Progenitor cell of endocrine pancreas (in vitro differentiated cells): ENCODE results near the gene BHLHE23. TPM values are rescaled to one million over a fixed set of nuclear protein-coding genes. Genes with fewer than 3 reads are reported as not detected.

ENCODE experiments used
- DNase-seq: peaks from one replicate; pipeline ENCODE4 v3.0.0; 2021; ENCODE audit warnings: low spot score; ENCODE audit not compliant: unreplicated experiment
- H3K27ac Mint-ChIP-seq: 2 replicates; pipeline ENCODE4 v1.8.0; 2021; ENCODE audit warnings: mild to moderate bottlenecking, moderate library complexity, mixed read lengths
- H3K27me3 Mint-ChIP-seq: 2 replicates; pipeline ENCODE4 v1.8.0; 2021; ENCODE audit warnings: mixed read lengths
- H3K36me3 Mint-ChIP-seq: 2 replicates; pipeline ENCODE4 v1.8.0; 2022; ENCODE audit warnings: mixed read lengths; ENCODE audit not compliant: insufficient read depth
- H3K4me1 Mint-ChIP-seq: 2 replicates; pipeline ENCODE4 v1.8.0; 2021; ENCODE audit warnings: low read depth, mixed read lengths
- H3K4me3 Mint-ChIP-seq: 2 replicates; pipeline ENCODE4 v1.8.0; 2021; ENCODE audit warnings: low read depth, mild to moderate bottlenecking, moderate library complexity, mixed read lengths
- H3K9me3 Mint-ChIP-seq: 2 replicates; pipeline ENCODE4 v1.8.0; 2021; ENCODE audit warnings: low read depth, mixed read lengths
- CTCF ChIP-seq: fragments of 200-600 bp; sonication (generic); IDR thresholded peaks from one replicate; pipeline ENCODE4 v1.5.0; 2021; ENCODE audit warnings: antibody characterized with exemption, mild to moderate bottlenecking; ENCODE audit not compliant: unreplicated experiment
- total RNA-seq: library from RNA; stranded (reverse); gene quantifications from 2 replicates; pipeline ENCODE4 v1.2.1, GENCODE V29; 2021

BHLHE23 gene
- total RNA-seq, 1 donor from 2014 or later = not detected

- Mint-ChIP-seq H3K9me3 (no peaks in the 10 kb centered on the region), H3K4me3 (no peak overlapping the region), H3K4me1 (peaks cover 2% of the 10 kb centered on the region), H3K27me3 (peaks cover 35% of the 10 kb centered on the region), H3K36me3 (no peaks in the 10 kb centered on the region), H3K27ac (no peak overlapping the region)
- no peak for DNase-seq
- no peak for TF ChIP-seq CTCF
Measured at GRCh38 chr20:62983210-62983609, 23.6 kb downstream of the BHLHE23 start.

GRCh38 chr20:62982124-62983075, 24.4 kb downstream of the BHLHE23 start:
- Mint-ChIP-seq H3K27me3 (peaks cover 32% of the 10 kb centered on the region), H3K4me1 (peaks cover 2% of the 10 kb centered on the region)

GRCh38 chr20:62980970-62981369, 25.8 kb downstream of the BHLHE23 start:
- DNase-seq = no peak
- no peak overlapping the region for H3K27ac Mint-ChIP-seq
- no peak overlapping the region for H3K4me3 Mint-ChIP-seq
- no peak for TF ChIP-seq CTCF
- no peaks in the 10 kb centered on the region for H3K36me3 Mint-ChIP-seq
- H3K4me1 Mint-ChIP-seq = peaks cover 2% of the 10 kb centered on the region
- H3K27me3 Mint-ChIP-seq = peaks cover 41% of the 10 kb centered on the region
- H3K9me3 Mint-ChIP-seq = no peaks in the 10 kb centered on the region

More at GRCh38 chr20:62982124-62983075, 24.4 kb downstream of the BHLHE23 start:
- Mint-ChIP-seq H3K4me3 (no peak overlapping the region), H3K9me3 (no peaks in the 10 kb centered on the region), H3K27ac (no peak overlapping the region), H3K36me3 (no peaks in the 10 kb centered on the region)
- no peak for DNase-seq
- TF ChIP-seq CTCF = no peak

- no peak for TF ChIP-seq CTCF
- Mint-ChIP-seq H3K4me1 (peaks cover 2% of the 10 kb centered on the region), H3K4me3 (no peak overlapping the region), H3K27me3 (peaks cover 44% of the 10 kb centered on the region), H3K27ac (no peak overlapping the region), H3K36me3 (no peaks in the 10 kb centered on the region), H3K9me3 (no peaks in the 10 kb centered on the region)
- no peak for DNase-seq
Measured at GRCh38 chr20:62980380-62980960, 26.3 kb downstream of the BHLHE23 start.

GRCh38 chr20:62979876-62980373, 26.8 kb downstream of the BHLHE23 start:
- no peak for TF ChIP-seq CTCF
- no peak overlapping the region for H3K4me3 Mint-ChIP-seq
- no peak overlapping the region for H3K27ac Mint-ChIP-seq
- H3K36me3 Mint-ChIP-seq = no peaks in the 10 kb centered on the region
- H3K27me3 Mint-ChIP-seq = peaks cover 46% of the 10 kb centered on the region
- DNase-seq = no peak
- no peaks in the 10 kb centered on the region for H3K9me3 Mint-ChIP-seq
- peaks cover 1% of the 10 kb centered on the region for H3K4me1 Mint-ChIP-seq
